AG04449 (cell line): ENCODE data around the gene TRA2A.

Experiments used
- CTCF ChIA-PET: fragments of 350-600 bp; formaldehyde crosslinking; extraction: SDS; loops from one replicate; lab custom pipeline; 2021; ENCODE audit warnings: antibody characterized with exemption; lab: Yijun Ruan, JAX
- POLR2A ChIA-PET: fragments of 400-600, 350-600 bp; formaldehyde crosslinking; extraction: SDS; loops from one replicate; lab custom pipeline; 2020; ENCODE audit warnings: antibody characterized with exemption, inconsistent platforms; lab: Yijun Ruan, JAX
- DNase-seq: peaks from one replicate; pipeline ENCODE4 v3.0.0-alpha.2; 2010; ENCODE audit warnings: low read depth, low spot score
- H3K4me3 ChIP-seq: 2 replicates; pipeline ENCODE4 v1.5.1; 2011; ENCODE audit warnings: low read depth, mild to moderate bottlenecking, control low read depth, low read length
- TF ChIP-seq, protein P1 (sequence below): IDR thresholded peaks from one replicate; pipeline ENCODE4 v1.5.1; 2011; ENCODE audit warnings: mild to moderate bottlenecking, moderate library complexity, low read length, control low read depth, inconsistent platforms; ENCODE audit not compliant: insufficient read depth; ENCODE audit errors: missing control alignments

TRA2A gene

DNA sequence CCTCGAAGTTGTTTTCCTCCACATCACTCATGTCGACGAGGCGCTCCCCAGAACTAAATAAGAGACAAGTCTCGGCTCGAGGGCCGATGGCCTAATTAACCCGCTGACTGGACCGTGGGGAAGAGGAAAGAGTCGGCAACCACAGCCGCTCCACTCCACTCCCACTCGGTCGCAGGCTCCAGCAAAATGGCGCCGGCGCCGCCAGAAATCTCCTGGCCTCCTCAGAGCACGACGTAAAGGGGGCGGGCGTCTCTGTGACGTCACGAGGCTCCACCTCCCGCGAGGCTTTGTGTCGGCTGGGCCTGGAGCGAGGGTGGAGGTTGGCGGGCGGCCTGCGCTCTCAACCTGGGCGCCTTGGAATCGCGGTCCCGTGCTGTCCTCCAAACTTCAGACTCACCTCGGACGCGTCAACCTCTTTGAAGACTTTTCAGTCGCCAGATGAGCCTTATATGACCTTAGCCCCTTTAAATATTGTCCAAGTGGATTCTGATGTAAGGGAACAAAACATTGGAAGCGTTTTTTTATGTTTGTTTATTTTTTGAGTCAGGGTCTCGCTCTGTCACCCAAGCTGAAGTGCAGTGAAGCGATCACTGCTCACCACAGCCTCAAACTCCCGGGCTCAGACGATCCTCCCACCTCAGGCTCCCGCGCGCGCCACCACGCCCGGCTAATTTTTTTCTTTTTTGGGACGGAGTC is at the start of gene TRA2A:
TRA2A (minus strand) TSS at position 188 of the 696 bp plus-strand sequence; CDS start at position 31, 157 bp downstream.
- TF ChIP-seq, protein P1, sequence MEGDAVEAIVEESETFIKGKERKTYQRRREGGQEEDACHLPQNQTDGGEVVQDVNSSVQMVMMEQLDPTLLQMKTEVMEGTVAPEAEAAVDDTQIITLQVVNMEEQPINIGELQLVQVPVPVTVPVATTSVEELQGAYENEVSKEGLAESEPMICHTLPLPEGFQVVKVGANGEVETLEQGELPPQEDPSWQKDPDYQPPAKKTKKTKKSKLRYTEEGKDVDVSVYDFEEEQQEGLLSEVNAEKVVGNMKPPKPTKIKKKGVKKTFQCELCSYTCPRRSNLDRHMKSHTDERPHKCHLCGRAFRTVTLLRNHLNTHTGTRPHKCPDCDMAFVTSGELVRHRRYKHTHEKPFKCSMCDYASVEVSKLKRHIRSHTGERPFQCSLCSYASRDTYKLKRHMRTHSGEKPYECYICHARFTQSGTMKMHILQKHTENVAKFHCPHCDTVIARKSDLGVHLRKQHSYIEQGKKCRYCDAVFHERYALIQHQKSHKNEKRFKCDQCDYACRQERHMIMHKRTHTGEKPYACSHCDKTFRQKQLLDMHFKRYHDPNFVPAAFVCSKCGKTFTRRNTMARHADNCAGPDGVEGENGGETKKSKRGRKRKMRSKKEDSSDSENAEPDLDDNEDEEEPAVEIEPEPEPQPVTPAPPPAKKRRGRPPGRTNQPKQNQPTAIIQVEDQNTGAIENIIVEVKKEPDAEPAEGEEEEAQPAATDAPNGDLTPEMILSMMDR, result no peak
- POLR2A ChIA-PET, result no interaction called here
- CTCF ChIA-PET, result interaction anchor here (1.2 to 3.5 kb wide), 3 partner anchors 15 to 259 kb away, joined by 3 to 22 read pairs (median 3); no protein-coding TSS in a partner anchor
- DNase-seq, result peak; percentile 47
- peak within 1 kb of the TSS; percentile 98 for H3K4me3 ChIP-seq

DNA sequence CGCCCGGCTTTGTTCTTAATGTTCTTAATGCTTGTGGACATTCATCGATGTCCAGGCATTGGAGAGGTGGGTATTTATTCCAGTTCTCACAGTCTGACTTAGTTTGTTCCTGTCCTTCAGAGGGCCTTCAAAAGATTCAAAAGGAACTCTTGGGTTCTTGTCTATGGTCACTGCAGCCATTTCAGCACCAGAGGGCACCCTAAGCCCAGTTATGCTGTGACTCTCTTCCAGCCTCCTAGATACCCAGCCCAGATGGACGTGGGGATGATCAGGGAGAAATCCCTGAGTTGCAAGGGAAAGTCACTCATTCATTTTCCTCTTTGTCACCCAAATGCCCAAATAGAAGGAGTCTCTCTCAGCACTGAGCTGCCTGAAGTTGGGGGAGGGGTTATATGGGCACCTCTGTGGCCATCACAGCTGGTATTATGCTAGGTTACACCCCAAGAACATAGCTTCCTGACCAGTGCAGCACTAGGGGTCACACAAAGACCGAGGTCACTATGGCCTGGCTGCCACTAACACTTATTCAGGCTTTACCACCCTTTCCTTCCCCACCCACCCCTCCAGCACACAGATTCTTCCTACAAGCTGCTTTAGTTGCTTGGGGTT is 38.9 kb upstream of the TRA2A start:
- POLR2A ChIA-PET, result no interaction called here
- TF ChIP-seq, protein P1, result peak; percentile 77
- DNase-seq, result peak; percentile 23
- CTCF ChIA-PET, result interaction anchor here (0.7 to 10.9 kb wide), 23 partner anchors 8 to 1147 kb away, joined by 3 to 217 read pairs (median 4); partner anchors contain the start of genes CCDC126 and STK31
- H3K4me3 ChIP-seq, result no peak overlapping the region

DNA sequence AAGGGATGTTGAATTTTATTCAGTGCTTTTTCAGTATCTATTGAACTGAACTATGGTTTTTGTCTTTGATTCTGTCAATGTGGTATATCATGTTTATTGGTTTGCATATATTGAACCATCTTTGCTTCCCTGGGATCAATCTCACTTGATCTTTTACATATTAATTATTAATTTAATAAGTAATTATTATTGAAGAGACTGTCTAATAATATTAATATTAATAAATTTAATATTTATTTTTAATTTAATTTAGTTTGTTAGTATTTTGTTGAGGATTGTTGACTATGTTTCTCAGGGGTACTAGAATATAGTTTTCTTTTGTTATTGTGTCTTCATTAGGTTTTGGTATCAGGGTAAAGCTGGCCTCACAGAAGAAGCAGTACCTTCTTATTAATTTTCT is 26.5 kb upstream of the TRA2A start:
- no peak for DNase-seq
- TF ChIP-seq, protein P1, result no peak
- CTCF ChIA-PET, result interaction anchor here (0.7 to 1.9 kb wide), 2 partner anchors 12 kb away, joined by 3 to 12 read pairs; no protein-coding TSS in a partner anchor
- H3K4me3 ChIP-seq, result no peak overlapping the region
- POLR2A ChIA-PET, result no interaction called here

DNA sequence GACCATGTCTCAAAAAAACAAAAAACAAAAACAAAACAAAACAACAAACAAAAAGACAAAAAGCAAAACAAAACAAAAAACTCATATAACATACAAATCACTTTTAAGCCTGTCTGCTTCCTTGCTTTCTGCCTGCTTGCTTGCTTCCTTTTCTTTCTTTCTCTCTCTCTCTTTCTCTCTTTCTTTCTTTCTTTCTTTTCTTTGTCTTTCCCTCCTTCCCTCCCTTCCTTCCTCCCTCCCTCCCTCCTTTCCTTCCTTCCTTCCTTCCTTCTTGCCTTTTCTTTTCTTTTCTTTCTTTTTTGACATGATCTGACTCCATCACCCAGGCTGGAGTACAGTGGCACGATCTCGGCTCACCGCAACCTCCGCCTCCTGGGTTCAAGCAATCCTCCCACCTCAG is 15.9 kb upstream of the TRA2A start:
- ChIA-PET POLR2A (no interaction called here), CTCF (interaction anchor here (1.1 to 5.2 kb wide), 14 partner anchors 9 to 291 kb away, joined by 3 to 110 read pairs (median 8); partner anchors contain the start of genes STK31 and TRA2A)
- no peak for DNase-seq
- H3K4me3 ChIP-seq, result no peak overlapping the region
- TF ChIP-seq, protein P1, result no peak

DNA sequence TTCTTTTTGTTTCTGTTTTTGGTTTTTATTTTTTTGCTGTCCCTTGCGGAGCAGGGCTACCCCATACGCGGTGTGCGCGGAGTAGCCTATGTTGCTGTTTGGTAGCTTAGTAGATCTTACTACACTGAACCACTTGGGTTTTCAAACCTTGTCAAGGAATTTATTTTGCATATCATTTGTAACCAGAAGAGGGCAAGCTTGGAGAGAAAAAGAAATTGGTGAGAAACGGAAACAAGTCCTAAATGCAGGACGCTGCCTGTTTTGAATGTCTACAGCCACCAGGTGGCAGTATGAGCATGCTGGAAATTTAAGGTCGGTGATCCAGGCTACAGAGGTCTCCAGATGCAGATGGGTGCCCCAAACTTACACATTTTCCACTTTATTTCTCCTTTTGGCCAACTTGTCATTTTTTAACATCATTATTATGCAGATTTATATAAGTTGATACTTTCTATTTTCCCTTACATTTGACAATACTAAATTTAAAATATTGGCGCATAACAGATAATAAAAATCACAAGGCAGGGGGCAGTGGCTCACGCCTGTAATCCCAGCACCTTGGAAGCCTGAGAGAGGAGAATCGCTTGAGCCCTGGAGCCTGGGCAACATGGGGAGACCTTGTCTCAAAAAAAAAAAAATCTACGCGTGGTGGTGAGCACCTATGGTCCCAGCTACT is 15.3 kb upstream of the TRA2A start:
- H3K4me3 ChIP-seq, result no peak overlapping the region
- POLR2A ChIA-PET, result no interaction called here
- CTCF ChIA-PET, result interaction anchor here (0.5 to 5.2 kb wide), 49 partner anchors 8 to 1463 kb away, joined by 3 to 110 read pairs (median 4); partner anchors contain the start of genes CCDC126, MALSU1, STK31 and TRA2A
- TF ChIP-seq, protein P1, result peak; percentile 81
- DNase-seq, result peak; percentile 62

DNA sequence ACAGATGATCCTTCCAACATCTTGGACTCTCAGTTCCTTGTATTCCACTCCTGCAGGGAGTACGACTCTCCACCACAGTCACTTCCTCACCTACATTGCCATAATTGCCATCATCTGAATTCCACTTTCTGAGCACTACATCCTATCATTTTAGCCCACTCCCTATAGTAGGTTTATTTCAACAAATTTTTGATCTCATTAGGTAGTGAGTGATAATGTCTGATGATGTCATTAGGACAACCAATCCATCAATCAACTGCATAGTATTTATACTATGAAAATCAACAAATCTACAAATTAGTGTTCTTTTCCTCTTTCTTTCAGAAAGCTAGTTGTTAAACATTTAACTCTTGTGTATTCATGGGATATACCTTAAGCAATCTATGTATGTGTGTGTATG is 13.7 kb upstream of the TRA2A start:
- DNase-seq, result no peak
- ChIA-PET CTCF (interaction anchor here (0.5 to 5.2 kb wide), 17 partner anchors 8 to 362 kb away, joined by 3 to 110 read pairs (median 6); partner anchors contain the start of genes CCDC126, MALSU1 and STK31), POLR2A (no interaction called here)
- TF ChIP-seq, protein P1, result no peak
- H3K4me3 ChIP-seq, result no peak overlapping the region
